Endodermal cell (in vitro differentiated cells): Measurements from ENCODE around the gene SLX9. TPM values are rescaled to one million over a fixed set of nuclear protein-coding genes. Genes with fewer than 3 reads are reported as not detected.

Experiments
- DNase-seq: peaks from one replicate; pipeline ENCODE4 v3.0.0-alpha.2; 2017
- H3K27ac ChIP-seq: 2 replicates; pipeline ENCODE4 v1.5.1; 2013; ENCODE audit warnings: mild to moderate bottlenecking, low read depth, low read length, moderate library complexity
- H3K27me3 ChIP-seq: 2 replicates; pipeline ENCODE4 v1.6.1; 2013; ENCODE audit warnings: mild to moderate bottlenecking, low read length, moderate library complexity; ENCODE audit not compliant: insufficient read depth, control insufficient read depth, poor library complexity, severe bottlenecking
- H3K36me3 ChIP-seq: 2 replicates; pipeline ENCODE4 v1.7.0; 2013; ENCODE audit warnings: mild to moderate bottlenecking, low read length, moderate library complexity; ENCODE audit not compliant: control insufficient read depth, insufficient read depth
- H3K4me1 ChIP-seq: one replicate; pipeline ENCODE4 v1.7.0; 2013; ENCODE audit warnings: low read length; ENCODE audit not compliant: control insufficient read depth, insufficient read depth
- H3K4me3 ChIP-seq: 2 replicates; pipeline ENCODE4 v1.5.1; 2013; ENCODE audit warnings: mild to moderate bottlenecking, low read length, moderate library complexity
- H3K9ac ChIP-seq: 2 replicates; pipeline ENCODE4 v1.6.1; 2013; ENCODE audit warnings: mild to moderate bottlenecking, low read length, moderate library complexity; ENCODE audit not compliant: poor library complexity, severe bottlenecking; ENCODE audit errors: extremely low read depth
- H3K9me3 ChIP-seq: 2 replicates; pipeline ENCODE4 v1.6.1; 2013; ENCODE audit warnings: mild to moderate bottlenecking, low read length, moderate library complexity; ENCODE audit not compliant: control insufficient read depth
- H3K27ac Mint-ChIP-seq: 2 replicates; pipeline ENCODE4 v1.8.0; 2020; ENCODE audit warnings: mixed read lengths
- H3K27me3 Mint-ChIP-seq: 2 replicates; pipeline ENCODE4 v1.8.0; 2021; ENCODE audit warnings: mild to moderate bottlenecking, mixed read lengths; ENCODE audit not compliant: insufficient read depth
- H3K36me3 Mint-ChIP-seq: 2 replicates; pipeline ENCODE4 v1.8.0; 2020; ENCODE audit warnings: low read depth, mixed read lengths
- H3K4me1 Mint-ChIP-seq: 2 replicates; pipeline ENCODE4 v1.8.0; 2020; ENCODE audit warnings: mixed read lengths
- H3K4me3 Mint-ChIP-seq: 2 replicates; pipeline ENCODE4 v1.8.0; 2020; ENCODE audit warnings: mild to moderate bottlenecking, moderate library complexity, mixed read lengths
- H3K9me3 Mint-ChIP-seq: 2 replicates; pipeline ENCODE4 v1.8.0; 2020; ENCODE audit warnings: mild to moderate bottlenecking, mixed read lengths
- CTCF ChIP-seq: fragments of 200-600 bp; sonication (generic); conservative IDR thresholded peaks from 2 replicates; pipeline ENCODE4 v1.5.0; 2021; ENCODE audit warnings: antibody characterized with exemption, mild to moderate bottlenecking
- WGBS, 2 experiments: methylation state at CpG; one replicate each; pipeline versions ENCODE4 v1.1.5 to v1.1.7; 2013; ENCODE audit warnings: missing lambda C conversion rate in 2 of 2, mixed read lengths in 1 of 2; ENCODE audit not compliant: insufficient coverage in 1 of 2, insufficient read length in 1 of 2; 5-methylcytosine and 5-hydroxymethylcytosine counted together
- total RNA-seq, 2 donors: library from RNA; stranded (reverse); fragmentation: NEBNext Ultra II Directional in 1 of 2; extraction: Animal tissue kit (Norgen Biotek cat#: 25700) in 1 of 2; gene quantifications; 2 replicates in 1 of 2; 3 replicates in 1 of 2; pipeline ENCODE4 v1.2.1, GENCODE V29; 2021

The SLX9 gene
- total RNA-seq, 2 donors from 2014 or later: 38.0 to 48.9 TPM

- WGBS, 2 experiments: 92 to 93% methylated on average over 14 to 27 of the region's 27 CpGs
Measured at GRCh38 chr21:44910229-44911067, 29.4 kb upstream of the SLX9 start.

GRCh38 chr21:44911068-44911383, 28.8 kb upstream of the SLX9 start:
- no peak overlapping the region for H3K9ac ChIP-seq
- H3K27ac ChIP-seq: no peak overlapping the region
- H3K27me3 Mint-ChIP-seq: no peaks in the 10 kb centered on the region
- H3K9me3 Mint-ChIP-seq: no peaks in the 10 kb centered on the region
- H3K4me1 ChIP-seq: peaks cover 10% of the 10 kb centered on the region
- no peak overlapping the region for H3K4me3 ChIP-seq
- no peak for TF ChIP-seq CTCF
- H3K4me1 Mint-ChIP-seq: peaks cover 5% of the 10 kb centered on the region
- no peak overlapping the region for H3K27ac Mint-ChIP-seq
- no peaks in the 10 kb centered on the region for H3K9me3 ChIP-seq
- H3K27me3 ChIP-seq: no peaks in the 10 kb centered on the region
- WGBS, 2 experiments: 80 to 90% methylated on average over 1 to 10 of the region's 10 CpGs
- H3K4me3 Mint-ChIP-seq: no peak overlapping the region
- no peaks in the 10 kb centered on the region for H3K36me3 Mint-ChIP-seq
- no peaks in the 10 kb centered on the region for H3K36me3 ChIP-seq
- DNase-seq: no peak

More at GRCh38 chr21:44910229-44911067, 29.4 kb upstream of the SLX9 start:
- Histone ChIP-seq H3K9me3 (no peaks in the 10 kb centered on the region), H3K36me3 (no peaks in the 10 kb centered on the region), H3K27me3 (no peaks in the 10 kb centered on the region), H3K9ac (no peak overlapping the region), H3K4me3 (no peak overlapping the region), H3K4me1 (peaks cover 10% of the 10 kb centered on the region), H3K27ac (no peak overlapping the region)
- H3K9me3 Mint-ChIP-seq: no peaks in the 10 kb centered on the region
- TF ChIP-seq CTCF: no peak
- H3K4me1 Mint-ChIP-seq: peaks cover 5% of the 10 kb centered on the region
- no peak for DNase-seq
- H3K27ac Mint-ChIP-seq: no peak overlapping the region
- no peaks in the 10 kb centered on the region for H3K36me3 Mint-ChIP-seq
- no peaks in the 10 kb centered on the region for H3K27me3 Mint-ChIP-seq
- no peak overlapping the region for H3K4me3 Mint-ChIP-seq

GRCh38 chr21:44911384-44912157, 28.3 kb upstream of the SLX9 start:
- Mint-ChIP-seq H3K9me3 (no peaks in the 10 kb centered on the region), H3K4me1 (peaks cover 5% of the 10 kb centered on the region), H3K27me3 (no peaks in the 10 kb centered on the region), H3K27ac (no peak overlapping the region), H3K4me3 (no peak overlapping the region), H3K36me3 (no peaks in the 10 kb centered on the region)
- H3K36me3 ChIP-seq: no peaks in the 10 kb centered on the region
- DNase-seq: peak; percentile 61
- no peak overlapping the region for H3K27ac ChIP-seq
- 90 to 98% methylated on average over 8 to 19 of the region's 19 CpGs for WGBS, 2 experiments
- H3K4me1 ChIP-seq: peaks cover 10% of the 10 kb centered on the region
- H3K27me3 ChIP-seq: no peaks in the 10 kb centered on the region
- H3K4me3 ChIP-seq: no peak overlapping the region
- no peak overlapping the region for H3K9ac ChIP-seq
- no peaks in the 10 kb centered on the region for H3K9me3 ChIP-seq
- peak; percentile 56 for TF ChIP-seq CTCF
